A549 (cell line): ENCODE measurements around the gene HMX1. TPM values are rescaled to one million over a fixed set of nuclear protein-coding genes. Genes with fewer than 3 reads are reported as not detected.

ENCODE experiments used
- ATAC-seq, 2 experiments: fragments of 200-7000 bp in 1 of 2; fragments of >200 bp in 1 of 2; cut with Nextera tagmentation in 1 of 2; cut with Tn5 transposase in 1 of 2; 3 replicates each; pipeline versions ENCODE4 v1.8.0 to v1.9.1; 2018 to 2020; ENCODE audit warnings: mild to moderate bottlenecking in 1 of 2, moderate library complexity in 1 of 2
- CTCF ChIA-PET: fragments of 300-600 bp; sonication (Branson Sonifier 250); formaldehyde crosslinking; extraction: SDS; loops from one replicate; lab custom pipeline; 2021; ENCODE audit warnings: antibody characterized with exemption, inconsistent platforms; lab: Yijun Ruan, JAX
- POLR2A ChIA-PET: fragments of 350-600 bp; formaldehyde crosslinking; extraction: SDS; loops from one replicate; lab custom pipeline; 2021; ENCODE audit warnings: antibody characterized with exemption, inconsistent platforms; lab: Yijun Ruan, JAX
- DNase-seq, 2 experiments: peaks; one replicate each; pipeline versions ENCODE4 v3.0.0 to v3.0.0-alpha.2; 2011 to 2016; ENCODE audit warnings: low read depth in 1 of 2, low spot score in 1 of 2
- FAIRE-seq: peaks from 2 replicates; lab custom pipeline; 2011; peaks lifted over from hg19 to GRCh38; lab: Jason Lieb, UNC
- H3K27ac ChIP-seq, 2 experiments: fragments of >200 bp; sonication (Bioruptor Twin); formaldehyde crosslinking; 3 replicates each; pipeline ENCODE4 v1.5.1; 2016 to 2017
- H3K4me1 ChIP-seq: fragments of >200 bp; sonication (Bioruptor Twin); formaldehyde crosslinking; 3 replicates; pipeline ENCODE4 v1.6.1; 2016
- H3K4me2 ChIP-seq: fragments of >200 bp; sonication (Bioruptor Twin); formaldehyde crosslinking; 3 replicates; pipeline ENCODE4 v1.6.1; 2016
- H3K4me3 ChIP-seq: fragments of >200 bp; sonication (Bioruptor Twin); formaldehyde crosslinking; 3 replicates; pipeline ENCODE4 v1.5.1; 2016
- H3K9me3 ChIP-seq: fragments of >200 bp; sonication (Bioruptor Twin); formaldehyde crosslinking; 3 replicates; pipeline ENCODE4 v1.6.1; 2016
- ATOH8 ChIP-seq: fragments of 250-450 bp; sonication (Bioruptor Pico); IDR thresholded peaks from 2 replicates; pipeline ENCODE4 v1.5.0; 2020; ENCODE audit warnings: low read depth, mild to moderate bottlenecking, moderate library complexity
- BCL3 ChIP-seq: fragments of >200 bp; sonication (Bioruptor Twin); formaldehyde crosslinking; IDR thresholded peaks from 3 replicates; pipeline ENCODE4 v1.6.1; 2016
- BHLHE40 ChIP-seq: IDR thresholded peaks from 2 replicates; pipeline ENCODE4 v1.6.1; 2012; ENCODE audit warnings: low read depth, low read length, inconsistent platforms
- CBX2 ChIP-seq: fragments of 200-600 bp; sonication (generic); IDR thresholded peaks from 2 replicates; pipeline ENCODE4 v1.6.1; 2016; ENCODE audit warnings: low read depth, mild to moderate bottlenecking, borderline replicate concordance
- CEBPB ChIP-seq, 2 experiments: fragments of >200 bp in 1 of 2; sonication (Bioruptor Twin) in 1 of 2; formaldehyde crosslinking in 1 of 2; IDR thresholded peaks; 2 replicates each; pipeline ENCODE4 v1.6.1; 2012 to 2016
- CHD2 ChIP-seq: fragments of 150-350 bp; IDR thresholded peaks from 2 replicates; pipeline ENCODE4 v1.6.1; 2014; ENCODE audit warnings: low read length; ENCODE audit not compliant: partially characterized antibody
- FOXS1 ChIP-seq: fragments of 250-450 bp; sonication (Bioruptor Pico); IDR thresholded peaks from 2 replicates; pipeline ENCODE4 v1.5.0; 2020; ENCODE audit warnings: mild to moderate bottlenecking, moderate library complexity
- GATA3 ChIP-seq: IDR thresholded peaks from 2 replicates; pipeline ENCODE4 v1.6.1; 2012; ENCODE audit warnings: borderline replicate concordance
- HES2 ChIP-seq: fragments of >200 bp; sonication (Bioruptor Twin); formaldehyde crosslinking; IDR thresholded peaks from 2 replicates; pipeline ENCODE4 v1.6.1; 2016
- HEYL ChIP-seq: fragments of 250-450 bp; sonication (Bioruptor Pico); IDR thresholded peaks from 2 replicates; pipeline ENCODE4 v1.8.0; 2021; ENCODE audit warnings: mild to moderate bottlenecking, moderate library complexity
- HMGXB4 ChIP-seq: fragments of 250-450 bp; sonication (Bioruptor Pico); IDR thresholded peaks from 2 replicates; pipeline ENCODE4 v1.5.0; 2021; ENCODE audit warnings: mild to moderate bottlenecking, moderate library complexity, borderline replicate concordance
- HOXA7 ChIP-seq: fragments of 250-450 bp; sonication (Bioruptor Pico); IDR thresholded peaks from 2 replicates; pipeline ENCODE4 v1.5.0; 2020; ENCODE audit warnings: mild to moderate bottlenecking, moderate library complexity
- HOXB13 ChIP-seq: fragments of 250-450 bp; sonication (Bioruptor Pico); IDR thresholded peaks from 2 replicates; pipeline ENCODE4 v1.5.0; 2020; ENCODE audit warnings: low read depth, mild to moderate bottlenecking, moderate library complexity
- HOXB5 ChIP-seq: fragments of 250-450 bp; sonication (Bioruptor Pico); IDR thresholded peaks from 2 replicates; pipeline ENCODE4 v1.5.0; 2020; ENCODE audit warnings: mild to moderate bottlenecking, moderate library complexity
- JUN ChIP-seq, 2 experiments: fragments of >200 bp; sonication (Bioruptor Twin); formaldehyde crosslinking; IDR thresholded peaks; 2 replicates in 1 of 2; 3 replicates in 1 of 2; pipeline ENCODE4 v1.6.1; 2016 to 2017
- JUNB ChIP-seq: fragments of >200 bp; sonication (Bioruptor Twin); formaldehyde crosslinking; IDR thresholded peaks from 2 replicates; pipeline ENCODE4 v1.6.1; 2016
- KDM5A ChIP-seq: fragments of 200-600 bp; sonication (generic); IDR thresholded peaks from 2 replicates; pipeline ENCODE4 v1.6.1; 2016; ENCODE audit warnings: antibody characterized with exemption, mild to moderate bottlenecking
- MAFK ChIP-seq: fragments of 450-650 bp; IDR thresholded peaks from 2 replicates; pipeline ENCODE4 v1.6.1; 2014; ENCODE audit not compliant: partially characterized antibody
- MYC ChIP-seq: IDR thresholded peaks from 2 replicates; pipeline ENCODE4 v1.6.1; 2012; ENCODE audit warnings: mild to moderate bottlenecking, inconsistent platforms, low read length, improper control_type of control experiment, borderline replicate concordance
- NR3C1 ChIP-seq: fragments of >200 bp; sonication (Bioruptor Twin); formaldehyde crosslinking; IDR thresholded peaks from 3 replicates; pipeline ENCODE4 v1.6.1; 2017
- PHF8 ChIP-seq: fragments of 200-600 bp; sonication (generic); IDR thresholded peaks from 2 replicates; pipeline ENCODE4 v1.6.1; 2016; ENCODE audit warnings: low read depth, mild to moderate bottlenecking, antibody characterized with exemption, moderate library complexity, borderline replicate concordance
- RAD21 ChIP-seq, 2 experiments: fragments of >200 bp in 1 of 2; sonication (Bioruptor Twin) in 1 of 2; formaldehyde crosslinking in 1 of 2; IDR thresholded peaks in 1 of 2; conservative IDR thresholded peaks in 1 of 2; 2 replicates in 1 of 2; 3 replicates in 1 of 2; pipeline ENCODE4 v1.6.1; 2012 to 2018; ENCODE audit warnings: inconsistent platforms in 1 of 2
- RARB ChIP-seq: fragments of 250-450 bp; sonication (Bioruptor Pico); IDR thresholded peaks from 2 replicates; pipeline ENCODE4 v1.8.0; 2021; ENCODE audit warnings: mild to moderate bottlenecking, moderate library complexity
- RCOR1 ChIP-seq: fragments of 150-350 bp; IDR thresholded peaks from 2 replicates; pipeline ENCODE4 v1.6.1; 2014; ENCODE audit warnings: antibody characterized with exemption, low read length, low read depth
- RFX5 ChIP-seq: fragments of 450-650 bp; IDR thresholded peaks from 2 replicates; pipeline ENCODE4 v1.7.1; 2014; ENCODE audit warnings: antibody characterized with exemption, mild to moderate bottlenecking, moderate library complexity
- ZFP36 ChIP-seq: fragments of 450-650 bp; IDR thresholded peaks from 2 replicates; pipeline ENCODE4 v1.6.1; 2014; ENCODE audit warnings: borderline replicate concordance; ENCODE audit not compliant: partially characterized antibody
- ZNF302 ChIP-seq: fragments of 250-450 bp; sonication (Bioruptor Pico); IDR thresholded peaks from 2 replicates; pipeline ENCODE4 v1.9.0; 2021; ENCODE audit warnings: inconsistent platforms, mild to moderate bottlenecking, moderate library complexity
- WGBS: methylation state at CpG from one replicate; pipeline ENCODE4 v1.1.6; 2017; ENCODE audit errors: missing lambda C conversion rate; 5-methylcytosine and 5-hydroxymethylcytosine counted together
- polyA plus RNA-seq, 4 experiments: library from polyadenylated mRNA; depleted of rRNA in 3 of 4; stranded (reverse); fragments of >200 nt; fragmentation: RNase III in 1 of 4; extraction: RNeasy Plus Mini Kit Qiagen cat#74134 plus additional on column Dnase treatment in 1 of 4; gene quantifications; 2 replicates in 3 of 4; 3 replicates in 1 of 4; pipeline ENCODE4 v1.2.3, GENCODE V29; 2011 to 2017
- TF ChIP-seq, protein P1 (sequence below): IDR thresholded peaks from 2 replicates; pipeline ENCODE4 v1.6.1; 2012

HMX1 gene
- polyA plus RNA-seq, 2 of the 4 experiments (the other 2 are of a cell fraction) = 0.06 TPM; not detected in 1

GRCh38 chr4:8851321-8852117 is 20.1 kb downstream of the HMX1 start:
- no peak overlapping the region for H3K4me3 ChIP-seq
- H3K27ac ChIP-seq = no peak overlapping the region
- FAIRE-seq = no peak
- no peak for ATAC-seq
- TF ChIP-seq FOXS1 (CRISPR knock-in tag) (no peak), HOXB5 (CRISPR knock-in tag) (no peak), PHF8 (no peak), ATOH8 (no peak), RCOR1 (no peak)
- TF ChIP-seq, protein P1, sequence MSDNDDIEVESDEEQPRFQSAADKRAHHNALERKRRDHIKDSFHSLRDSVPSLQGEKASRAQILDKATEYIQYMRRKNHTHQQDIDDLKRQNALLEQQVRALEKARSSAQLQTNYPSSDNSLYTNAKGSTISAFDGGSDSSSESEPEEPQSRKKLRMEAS = no peak
- no peak for DNase-seq
- no peaks in the 10 kb centered on the region for H3K4me1 ChIP-seq
- CTCF ChIA-PET = no interaction called here
- 52% methylated on average over 9 of the region's 20 CpGs for WGBS
- H3K4me2 ChIP-seq = no peak overlapping the region
- POLR2A ChIA-PET = no interaction called here
- no peaks in the 10 kb centered on the region for H3K9me3 ChIP-seq

DNA sequence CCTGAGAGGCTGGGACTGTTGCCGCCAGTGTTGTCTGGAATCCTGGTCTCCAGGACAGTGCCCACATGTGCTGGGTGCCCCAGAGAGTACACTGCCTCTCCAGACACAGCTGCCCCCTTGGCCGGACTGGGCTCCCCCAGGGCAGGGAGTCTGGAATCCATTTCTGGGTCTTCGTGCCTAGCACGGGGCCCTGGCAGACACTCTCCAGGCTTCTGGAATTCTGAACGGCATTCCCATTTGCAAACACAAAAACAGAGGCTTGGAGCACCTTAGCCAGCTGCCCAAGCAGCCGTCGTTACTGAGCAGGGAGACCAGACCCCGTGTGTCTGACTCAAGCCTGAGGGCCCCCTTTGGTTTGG is 20.8 kb downstream of the HMX1 start:
- 49% methylated on average over 3 of the region's 8 CpGs for WGBS
- no peaks in the 10 kb centered on the region for H3K9me3 ChIP-seq
- no peaks in the 10 kb centered on the region for H3K4me1 ChIP-seq
- no peak overlapping the region for H3K4me2 ChIP-seq
- ATAC-seq (no peak), FAIRE-seq (no peak), DNase-seq (no peak)
- H3K4me3 ChIP-seq = no peak overlapping the region
- CTCF ChIA-PET = no interaction called here
- no peak overlapping the region for H3K27ac ChIP-seq
- POLR2A ChIA-PET = no interaction called here
- TF ChIP-seq CHD2 = no peak
- no peak for TF ChIP-seq RAD21 (conservative IDR thresholded peaks at IDR 0.05 in 1 of 2, IDR thresholded peaks at IDR 0.05 in 1 of 2)
- TF ChIP-seq ZNF302 (CRISPR knock-in tag) = no peak
- TF ChIP-seq, protein P1 = no peak
- no peak for TF ChIP-seq HOXB13
- no peak for TF ChIP-seq BCL3
- TF ChIP-seq BHLHE40 = no peak
- no peak for TF ChIP-seq RARB (CRISPR knock-in tag)
- TF ChIP-seq JUNB = no peak
- no peak for TF ChIP-seq HOXA7 (CRISPR knock-in tag)
- no peak for TF ChIP-seq HES2

DNA sequence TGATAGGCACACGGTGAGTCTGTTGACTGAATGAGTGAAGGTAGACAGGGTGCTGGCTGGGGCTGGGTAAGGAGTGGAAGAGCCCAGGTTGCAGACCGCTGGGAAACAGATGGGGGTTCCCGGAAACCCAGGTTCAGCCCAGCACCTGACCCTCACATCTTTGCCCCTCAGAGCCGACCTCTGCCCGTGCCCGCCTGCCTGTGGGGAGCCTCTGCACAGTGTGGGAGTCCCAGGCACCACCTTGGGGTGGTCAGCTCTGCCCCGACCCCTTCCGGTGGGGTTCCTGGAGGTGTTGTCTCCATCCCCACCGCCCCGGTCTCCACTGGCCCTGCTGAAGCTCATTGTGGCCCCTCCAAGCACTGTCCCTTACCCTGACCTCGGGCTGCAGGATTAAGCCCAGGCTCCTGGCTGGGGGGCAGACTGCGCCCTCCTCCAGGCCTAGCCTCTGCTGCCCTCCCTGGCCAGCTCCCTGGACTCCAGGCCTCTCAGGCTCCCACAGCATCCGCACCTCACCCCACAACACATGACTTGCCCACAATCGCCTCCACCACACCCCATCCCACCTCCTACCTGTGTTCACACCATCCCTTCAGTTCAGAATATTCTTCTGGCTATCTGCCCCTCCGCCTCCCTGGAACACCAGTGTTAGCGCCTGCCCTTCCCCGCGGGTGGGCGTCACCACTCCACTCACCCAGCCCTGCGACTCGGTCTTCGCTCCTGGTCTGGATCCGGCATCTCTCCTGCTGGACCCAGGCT is 21.4 kb downstream of the HMX1 start:
- FAIRE-seq (no peak), ATAC-seq (no peak), DNase-seq (no peak)
- ChIA-PET CTCF (no interaction called here), POLR2A (no interaction called here)
- Histone ChIP-seq H3K9me3 (no peaks in the 10 kb centered on the region), H3K4me2 (no peak overlapping the region), H3K27ac (no peak overlapping the region), H3K4me3 (no peak overlapping the region), H3K4me1 (no peaks in the 10 kb centered on the region)
- TF ChIP-seq GATA3 (no peak), KDM5A (no peak), ZFP36 (no peak), HMGXB4 (CRISPR knock-in tag) (no peak), JUN (IDR thresholded peaks at IDR 0.05) (no peak), RFX5 (no peak), HEYL (CRISPR knock-in tag) (no peak), MYC (no peak), CEBPB (IDR thresholded peaks at IDR 0.05) (no peak), NR3C1 (no peak), ATOH8 (no peak), CBX2 (no peak), MAFK (no peak)
- 39% methylated on average over 19 of the region's 23 CpGs for WGBS
